NOMO-1 treated with dmso at 0.1 percent for 144 hours (cell line): ENCODE data around the gene TMEM69.
A peak's percentile ranks its signal among the peaks of the same experiment; 100 is the strongest.
"Not testable (repeated sequence)": the region's sequence is repeated elsewhere in the genome, so short reads cannot be mapped to it uniquely, and the experiment has no call there.

Source experiments
- DNase-seq: peaks from one replicate; lab custom pipeline; 2025; ENCODE audit not compliant: unreplicated experiment; lab: John Stamatoyannopoulos, UW

Gene TMEM69, protein sequence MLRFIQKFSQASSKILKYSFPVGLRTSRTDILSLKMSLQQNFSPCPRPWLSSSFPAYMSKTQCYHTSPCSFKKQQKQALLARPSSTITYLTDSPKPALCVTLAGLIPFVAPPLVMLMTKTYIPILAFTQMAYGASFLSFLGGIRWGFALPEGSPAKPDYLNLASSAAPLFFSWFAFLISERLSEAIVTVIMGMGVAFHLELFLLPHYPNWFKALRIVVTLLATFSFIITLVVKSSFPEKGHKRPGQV

GRCh38 chr1:45687754-45688740 is at the start of gene TMEM69:
TSS of gene TMEM69 (plus strand) at chr1:45688181. CDS start at chr1:45691069, 2,888 bp downstream.
- DNase-seq = peak; percentile 80

DNA sequence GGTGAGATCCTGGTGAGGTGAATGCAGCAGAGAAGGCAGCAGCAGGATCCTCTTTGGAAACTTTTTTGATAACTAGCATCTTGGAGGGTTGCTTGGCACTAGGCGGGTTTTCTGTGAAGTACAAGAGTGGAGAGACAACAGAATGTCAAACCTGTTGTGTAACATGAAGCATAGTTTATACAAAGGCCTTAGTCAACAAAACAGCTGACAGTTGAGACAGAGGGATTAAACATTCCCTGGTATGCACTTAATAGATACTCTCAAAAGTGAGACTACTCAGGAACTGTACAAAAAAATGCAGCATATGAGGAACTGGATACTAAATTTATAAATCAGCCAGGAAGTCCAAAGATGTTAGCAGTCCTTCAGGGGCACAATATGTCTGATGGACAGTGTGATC is 47.7 kb upstream of the TMEM69 start:
- no peak for DNase-seq

DNA sequence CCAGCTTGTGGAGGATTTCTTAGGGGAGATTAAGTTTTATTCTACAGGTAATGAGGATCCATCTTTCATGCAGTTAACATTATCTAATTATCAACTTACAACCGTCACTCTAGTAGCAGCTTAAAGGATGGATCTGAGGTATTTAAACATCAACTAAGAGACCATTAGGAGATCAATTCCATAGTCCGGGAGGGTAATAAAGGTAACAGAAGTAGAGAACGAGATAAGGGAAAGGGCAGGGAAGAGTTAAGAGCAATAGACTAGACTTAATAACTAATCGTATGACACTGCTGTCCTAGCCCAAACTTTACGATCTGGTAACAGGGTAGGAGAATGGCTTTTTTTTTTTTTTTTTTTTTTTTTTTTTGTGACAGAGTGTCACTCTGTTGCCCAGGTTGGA is 44.7 kb upstream of the TMEM69 start:
- no peak for DNase-seq

DNA sequence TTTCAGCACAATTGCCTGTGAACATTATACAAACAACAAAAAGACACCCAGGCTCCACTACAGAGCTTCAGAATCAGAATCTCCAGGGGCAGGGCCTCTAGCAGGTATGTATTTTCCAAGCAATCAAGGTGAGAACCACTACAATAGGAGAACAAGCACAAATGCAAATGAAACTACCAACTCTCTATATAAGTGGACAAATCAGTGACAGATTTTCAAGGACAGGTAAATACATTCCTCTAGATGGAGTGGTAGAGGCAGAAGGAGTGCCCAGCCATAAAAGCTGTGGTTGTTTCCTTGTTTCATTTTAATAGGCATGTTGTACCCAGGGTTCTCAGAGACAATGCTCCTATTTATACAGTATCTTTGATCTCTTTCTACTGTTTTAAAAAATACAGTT is 44.0 kb upstream of the TMEM69 start:
- no peak for DNase-seq

DNA sequence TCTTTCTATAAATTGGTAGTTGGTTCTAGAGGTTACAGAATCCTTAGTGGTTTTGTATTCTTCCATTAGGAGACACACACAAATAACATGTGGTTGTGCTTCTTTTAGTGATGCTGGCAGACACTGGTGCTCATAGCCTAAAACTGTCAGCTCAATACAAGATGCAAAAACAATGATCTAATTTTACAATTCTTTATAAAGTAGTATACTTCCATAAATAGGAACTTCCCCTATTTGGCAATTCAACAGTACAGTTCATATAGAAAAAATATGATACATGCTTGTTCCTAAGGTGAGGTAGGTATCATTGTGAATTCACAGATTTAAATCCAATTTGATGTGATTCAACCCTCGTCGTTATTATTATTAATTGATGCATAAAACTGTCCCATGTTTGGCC is 43.3 kb upstream of the TMEM69 start:
- DNase-seq = no peak

- DNase-seq = no peak
Measured at GRCh38 chr1:45647248-45648021, 40.5 kb upstream of the TMEM69 start.

DNA sequence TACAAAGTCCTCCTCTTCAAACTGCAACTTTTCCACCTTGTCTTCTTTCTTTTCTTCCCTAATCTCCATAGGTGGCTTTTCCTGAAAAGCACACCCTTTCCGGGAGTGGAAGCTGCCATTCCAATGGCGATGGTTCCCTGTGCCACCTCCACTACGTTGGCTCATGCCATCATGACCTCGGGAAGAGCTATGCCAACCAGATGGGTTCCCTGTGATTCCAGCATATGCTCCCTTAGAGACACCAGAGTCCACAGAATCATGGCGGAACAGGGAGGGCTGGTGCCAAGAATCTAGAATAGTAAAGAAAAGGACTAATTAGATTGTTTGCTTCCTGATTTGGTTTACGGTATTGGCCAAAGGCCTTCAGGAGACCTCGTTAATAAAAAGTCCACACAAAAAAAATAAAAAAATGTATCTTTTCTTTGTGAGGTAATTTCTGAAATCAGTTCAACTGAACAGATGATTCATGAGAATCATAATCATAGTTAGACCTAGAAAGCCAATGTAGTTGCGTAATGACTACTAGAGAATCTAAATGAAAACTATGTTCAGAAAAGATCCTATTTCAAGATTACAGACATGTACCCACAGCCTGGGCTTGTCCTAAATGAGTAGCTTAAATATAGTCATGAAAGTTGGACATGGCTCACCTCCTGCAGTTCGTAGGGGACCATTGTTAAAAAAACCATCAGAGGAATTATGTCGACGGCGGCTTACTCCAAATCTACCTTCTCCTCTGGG is 33.3 kb upstream of the TMEM69 start:
- DNase-seq = no peak

GRCh38 chr1:45656573-45657226 is 31.3 kb upstream of the TMEM69 start:
- no peak for DNase-seq

GRCh38 chr1:45658171-45658570 is 29.8 kb upstream of the TMEM69 start:
- DNase-seq = no peak

GRCh38 chr1:45659222-45659621 is 28.8 kb upstream of the TMEM69 start:
- DNase-seq = no peak

- DNase-seq = no peak
Measured at GRCh38 chr1:45660336-45660735, 27.6 kb upstream of the TMEM69 start.

DNA sequence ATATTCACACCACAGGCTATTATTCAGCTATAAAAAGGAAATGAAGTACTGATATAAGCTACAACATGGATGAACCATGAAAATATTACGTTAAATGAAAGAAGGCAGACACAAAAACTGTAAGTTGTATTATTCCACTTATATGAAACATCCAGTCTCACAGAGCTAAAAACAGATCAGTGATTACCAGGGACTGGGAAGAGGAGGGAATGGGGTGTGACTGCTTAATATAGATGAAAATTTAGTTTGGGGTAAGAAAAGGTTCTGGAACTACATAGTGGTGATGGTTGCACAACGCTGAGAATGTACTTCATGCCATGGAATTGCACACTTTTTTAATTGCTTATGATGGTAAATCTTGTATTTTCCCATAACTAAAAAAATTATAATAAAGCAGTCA is 21.1 kb upstream of the TMEM69 start:
- DNase-seq = no peak

- DNase-seq = no peak
Measured at GRCh38 chr1:45667321-45668111, 20.5 kb upstream of the TMEM69 start.

GRCh38 chr1:45668526-45668925 is 19.5 kb upstream of the TMEM69 start:
- no peak for DNase-seq

GRCh38 chr1:45669379-45669778 is 18.6 kb upstream of the TMEM69 start:
- DNase-seq = no peak

- DNase-seq = no peak
Measured at GRCh38 chr1:45669859-45670655, 17.9 kb upstream of the TMEM69 start.

GRCh38 chr1:45673956-45674355 is 14.0 kb upstream of the TMEM69 start:
- DNase-seq = no peak

DNA sequence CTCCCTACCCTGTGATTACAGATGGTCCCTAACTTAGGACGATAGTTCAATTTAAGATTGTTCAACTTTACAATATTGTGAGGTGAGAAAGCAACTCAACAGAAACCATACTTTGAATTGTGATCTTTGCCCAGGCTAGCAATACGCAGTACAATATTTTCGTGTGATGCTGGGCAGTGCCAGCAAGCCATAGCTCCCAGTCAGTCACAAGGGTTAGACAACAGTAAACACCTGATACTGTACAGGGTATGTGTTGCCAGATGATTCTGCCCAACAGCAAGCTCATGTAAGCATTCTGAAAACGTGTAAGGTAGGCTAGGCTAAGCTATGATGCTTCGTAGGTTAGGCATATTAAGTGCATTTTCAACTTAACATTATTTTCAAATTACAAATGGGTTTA is 13.5 kb upstream of the TMEM69 start:
- no peak for DNase-seq

DNA sequence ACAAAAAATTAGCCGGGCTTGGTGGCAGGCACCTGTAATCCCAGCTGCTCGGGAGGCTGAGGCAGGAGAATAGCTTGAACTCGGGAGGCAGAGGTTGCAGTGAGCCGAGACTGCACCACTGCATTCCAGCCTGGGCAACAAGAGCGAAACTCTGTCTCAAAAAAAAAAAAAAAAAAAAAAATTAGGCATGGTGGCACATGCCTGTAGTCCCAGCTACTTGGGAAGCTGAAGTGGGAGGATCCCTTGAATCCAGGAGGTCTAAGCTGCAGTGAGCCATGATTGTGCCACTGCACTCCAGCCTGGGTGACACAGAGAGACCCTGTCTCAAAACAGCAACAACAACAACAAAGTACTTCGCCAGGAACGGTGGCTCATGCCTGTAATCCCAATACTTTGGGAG is 11.4 kb upstream of the TMEM69 start:
- DNase-seq = not testable (repeated sequence)
